HG03039 (cell line): ENCODE measurements around the gene AFF3.
A peak's percentile ranks its signal among the peaks of the same experiment; 100 is the strongest.
"Not testable (repeated sequence)": the region's sequence is repeated elsewhere in the genome, so short reads cannot be mapped to it uniquely, and the experiment has no call there.

Experiments used
- ATAC-seq: cut with Tn5 transposase; IDR thresholded peaks from one replicate; pipeline ENCODE4 v1.9.1; 2021; ENCODE audit warnings: mild to moderate bottlenecking, moderate library complexity; ENCODE audit not compliant: unreplicated experiment

Gene AFF3

GRCh38 chr2:100146657-100146960, 4.2 kb upstream of the AFF3 start:
- ATAC-seq = no peak

DNA sequence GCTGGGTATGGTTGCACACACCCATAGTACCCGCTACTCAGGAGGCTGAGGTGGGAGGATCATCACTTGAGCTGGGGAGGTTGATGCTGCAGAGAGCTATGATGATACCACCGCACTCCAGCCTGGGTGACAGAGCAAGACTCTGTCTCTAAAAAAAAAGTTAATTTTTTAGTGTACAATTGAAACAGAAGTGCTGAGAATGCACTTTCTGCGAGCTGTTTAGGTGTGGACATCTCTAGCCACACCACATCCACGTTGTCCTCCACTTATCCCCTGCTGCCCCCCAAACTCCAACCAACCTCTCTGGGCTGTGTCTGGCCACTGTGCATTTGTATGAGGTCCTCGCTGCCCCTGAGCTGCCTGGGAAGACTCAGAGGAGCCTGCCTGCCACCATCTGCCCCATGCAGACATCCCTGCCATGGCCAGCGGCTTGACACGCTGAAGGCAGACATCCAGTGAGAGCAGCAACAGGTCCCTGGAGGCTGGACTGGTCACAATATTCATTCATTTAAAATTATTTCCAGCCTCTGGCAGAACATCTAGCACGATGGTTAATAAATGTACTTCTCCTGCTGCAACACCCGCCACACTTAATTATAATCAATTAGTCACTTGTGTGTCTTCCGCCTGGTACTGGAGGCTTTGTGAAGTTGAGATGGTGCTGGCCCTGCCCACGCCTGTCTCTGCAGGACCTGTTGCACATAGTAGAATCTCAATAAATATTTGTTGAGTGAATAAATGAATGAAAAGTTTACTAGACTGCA, 3.7 kb upstream of the AFF3 start:
- ATAC-seq = no peak

GRCh38 chr2:100143286-100143685, 896 bp upstream of the AFF3 start:
- ATAC-seq = no peak

DNA sequence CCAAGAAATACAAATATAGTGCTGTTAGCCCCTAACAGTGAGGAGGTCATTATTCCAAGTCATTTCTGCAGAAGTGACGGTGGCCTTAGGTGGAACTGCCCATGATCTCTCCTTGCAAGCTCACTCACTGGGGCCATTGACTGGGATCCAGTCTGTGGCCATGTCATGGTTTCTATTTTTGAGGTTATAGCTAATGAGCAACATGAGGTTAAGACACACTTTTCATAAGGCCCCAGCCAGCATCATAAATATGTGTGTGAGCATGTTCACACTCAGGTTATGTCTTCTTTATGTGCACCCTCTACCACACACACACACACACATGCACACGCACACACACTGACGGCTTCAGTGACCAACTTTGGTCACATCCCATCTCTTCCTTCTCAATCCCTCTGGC, 484 bp downstream of the AFF3 start:
- no peak for ATAC-seq

DNA sequence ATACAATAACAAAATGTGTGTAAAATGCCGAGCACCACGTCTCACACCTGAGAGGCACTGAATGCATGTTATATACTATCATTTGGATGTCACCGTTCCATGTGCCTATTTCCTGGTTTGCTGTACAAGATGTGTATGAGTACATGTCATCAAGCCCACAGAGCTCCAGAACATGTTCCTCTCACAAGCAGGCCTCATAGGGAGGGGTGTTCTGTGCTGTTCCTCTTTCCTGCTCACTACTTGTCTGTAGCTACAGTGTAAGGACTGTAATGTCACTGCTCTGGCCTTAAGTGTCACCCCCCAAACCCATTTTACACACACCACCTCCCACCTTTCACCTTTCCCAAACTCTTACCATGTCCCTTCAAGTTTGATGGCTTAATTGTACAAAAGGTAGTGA, 1.8 kb downstream of the AFF3 start:
- no peak for ATAC-seq

DNA sequence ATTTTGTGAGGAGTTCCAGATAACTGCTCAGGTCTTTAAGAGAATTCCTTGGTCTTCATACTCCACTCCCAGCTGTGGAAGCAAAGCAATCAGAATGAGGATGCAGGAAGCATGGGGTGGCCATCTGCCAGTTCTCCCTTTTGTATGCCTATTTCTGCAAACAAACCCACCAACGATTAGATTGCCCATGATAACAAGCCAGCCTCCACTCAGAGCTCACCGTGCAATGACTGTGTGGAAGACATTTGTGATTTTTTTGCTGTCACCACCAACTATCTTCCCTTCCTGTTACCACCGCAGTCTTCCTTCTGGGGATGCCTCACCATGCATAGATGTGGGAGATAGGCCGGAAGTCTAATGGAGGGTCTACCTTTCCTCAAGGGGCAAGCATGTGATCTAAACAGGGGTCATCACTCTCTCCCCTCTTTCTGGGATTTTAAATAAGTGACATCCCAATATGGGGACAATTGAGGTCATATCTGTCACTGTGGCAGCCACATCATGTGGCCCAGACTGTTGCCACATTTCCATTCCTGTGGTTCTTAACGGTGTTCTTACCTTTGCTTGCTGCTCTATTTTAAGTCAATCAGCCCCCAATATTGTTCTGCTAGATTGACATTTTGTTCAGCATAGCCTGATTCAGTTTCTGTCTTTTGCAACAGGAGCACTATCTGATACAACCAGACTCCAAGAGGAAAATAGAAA, 4.4 kb downstream of the AFF3 start:
- ATAC-seq = no peak

- no peak for ATAC-seq
Measured at GRCh38 chr2:100137318-100137717, 5.1 kb downstream of the AFF3 start.

DNA sequence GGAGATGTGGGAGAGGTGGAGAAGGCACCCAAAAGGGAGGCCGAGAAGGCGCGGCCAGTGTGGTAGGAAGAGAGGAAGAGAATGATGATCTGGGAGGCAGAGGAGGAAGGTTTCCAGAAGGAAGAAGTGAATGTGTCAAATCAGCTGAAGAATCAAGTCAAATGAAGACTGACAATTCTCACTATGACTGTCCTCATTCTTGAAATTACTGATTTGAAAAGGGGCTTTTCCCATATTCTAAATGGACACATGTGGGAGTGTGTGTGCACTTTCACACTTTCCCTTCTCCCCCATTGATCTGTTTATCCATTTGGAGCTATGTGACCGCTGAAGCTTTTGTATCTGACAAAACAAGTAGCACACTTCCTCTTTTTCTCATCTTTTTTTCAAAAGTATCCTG, 6.1 kb downstream of the AFF3 start:
- ATAC-seq = peak; percentile 51

DNA sequence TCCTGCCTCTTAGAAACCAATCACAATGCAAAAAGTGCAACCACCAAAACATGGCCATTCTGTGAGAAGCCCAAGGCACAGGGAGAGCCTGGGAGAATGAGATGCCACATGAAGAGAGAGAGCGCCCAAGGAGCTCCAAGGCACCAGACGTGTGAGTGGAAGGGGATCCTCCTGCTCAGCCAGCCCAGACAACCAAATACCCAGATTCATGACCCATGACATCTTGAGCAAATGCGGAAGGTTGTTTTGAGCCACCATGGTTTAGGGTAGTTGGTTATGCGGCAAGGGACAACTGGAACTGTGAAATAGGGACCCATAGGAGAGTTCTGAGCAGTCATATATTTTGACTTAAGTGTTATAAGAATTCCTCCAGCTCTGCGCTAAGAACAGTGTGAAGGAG, 7.0 kb downstream of the AFF3 start:
- ATAC-seq = no peak

- no peak for ATAC-seq
Measured at GRCh38 chr2:100130595-100131391, 11.6 kb downstream of the AFF3 start.

DNA sequence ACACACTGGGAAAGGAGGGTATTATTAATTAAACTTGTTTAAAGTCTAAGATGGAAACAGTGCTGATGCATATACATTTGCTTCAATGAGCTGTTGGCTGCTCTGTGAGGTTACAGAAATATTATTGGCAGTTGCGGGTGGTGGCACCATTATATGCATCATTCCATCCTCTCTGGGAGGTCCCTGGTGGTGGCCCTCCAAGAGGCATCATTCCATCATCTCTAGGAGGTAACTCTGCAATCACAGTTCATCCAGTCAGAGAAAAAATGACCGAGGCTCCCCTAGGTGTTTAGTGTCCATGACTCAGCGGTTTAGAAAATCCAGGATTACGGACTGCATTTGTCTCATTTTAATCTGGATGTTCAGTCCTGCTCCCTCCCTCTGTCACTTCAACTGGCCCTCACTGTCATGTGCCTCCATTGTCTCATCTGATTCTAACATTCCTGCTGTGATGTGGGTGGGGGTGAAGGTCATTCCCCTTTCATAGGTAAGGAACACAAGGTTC, 15.4 kb downstream of the AFF3 start:
- no peak for ATAC-seq

GRCh38 chr2:100126201-100126600, 16.2 kb downstream of the AFF3 start:
- ATAC-seq = no peak

DNA sequence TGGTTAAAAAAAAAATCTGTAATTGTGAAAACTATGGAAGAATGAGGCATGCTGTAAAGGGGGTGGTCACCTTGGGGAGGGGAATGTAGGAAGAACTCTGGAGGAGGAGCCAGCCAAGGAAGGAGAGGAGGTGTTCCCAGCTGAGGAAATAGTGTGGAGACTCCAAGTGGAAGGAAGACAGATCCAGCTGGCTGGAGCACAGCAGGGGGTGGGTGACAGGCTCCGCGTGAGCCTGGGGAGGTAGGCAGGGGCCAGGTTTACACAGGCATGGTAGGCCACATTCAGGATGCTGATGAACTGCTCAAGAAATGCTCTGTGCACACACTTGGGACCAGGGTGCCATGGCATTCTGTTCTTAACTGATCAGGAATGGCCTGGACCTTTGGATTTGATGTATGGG, 16.8 kb downstream of the AFF3 start:
- ATAC-seq = no peak

DNA sequence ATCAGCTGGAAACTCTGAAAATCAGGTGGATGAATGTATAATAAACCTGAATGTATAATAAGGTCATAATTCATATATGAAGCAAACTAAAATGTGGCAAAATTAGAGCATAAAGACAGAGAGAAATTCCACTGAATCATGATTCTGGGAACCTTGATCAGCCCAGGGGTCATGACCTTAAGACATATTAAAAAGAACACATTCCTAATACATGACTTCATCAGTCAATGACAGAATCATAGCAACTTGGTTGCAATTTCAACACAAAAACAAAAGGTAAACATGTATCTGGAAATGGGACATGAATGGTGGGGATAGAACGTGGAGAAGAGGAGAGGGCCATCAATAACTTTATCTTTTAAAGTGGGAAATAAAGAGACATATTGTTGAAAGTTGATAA, 17.6 kb downstream of the AFF3 start:
- ATAC-seq = no peak

GRCh38 chr2:100121124-100121718, 21.2 kb downstream of the AFF3 start:
- ATAC-seq = no peak

GRCh38 chr2:100119235-100119634, 23.2 kb downstream of the AFF3 start:
- ATAC-seq = no peak

DNA sequence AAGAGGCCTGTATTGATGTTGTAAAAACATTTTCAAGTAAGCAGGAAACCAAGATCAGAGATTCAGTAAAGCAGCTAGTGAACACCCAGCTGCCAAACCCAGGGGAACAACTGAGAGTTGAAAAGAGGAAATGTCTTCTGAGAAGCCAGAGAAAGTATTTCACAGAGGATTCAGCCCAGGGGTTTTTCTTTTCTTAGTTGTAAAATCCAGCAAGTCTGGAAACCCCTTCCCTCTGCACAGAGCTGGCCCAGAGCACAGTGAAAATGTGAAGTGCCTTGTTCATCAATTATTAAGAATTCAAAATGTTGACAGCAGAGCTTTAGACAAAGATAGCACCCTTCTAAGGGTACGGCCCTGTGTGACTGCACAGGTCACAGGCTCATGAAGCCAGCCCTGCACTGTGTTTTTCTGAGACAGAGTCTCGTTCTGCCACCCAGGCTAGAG, 28.4 kb downstream of the AFF3 start:
- ATAC-seq = peak; percentile 60

GRCh38 chr2:100110614-100111000, 31.8 kb downstream of the AFF3 start:
- no peak for ATAC-seq

DNA sequence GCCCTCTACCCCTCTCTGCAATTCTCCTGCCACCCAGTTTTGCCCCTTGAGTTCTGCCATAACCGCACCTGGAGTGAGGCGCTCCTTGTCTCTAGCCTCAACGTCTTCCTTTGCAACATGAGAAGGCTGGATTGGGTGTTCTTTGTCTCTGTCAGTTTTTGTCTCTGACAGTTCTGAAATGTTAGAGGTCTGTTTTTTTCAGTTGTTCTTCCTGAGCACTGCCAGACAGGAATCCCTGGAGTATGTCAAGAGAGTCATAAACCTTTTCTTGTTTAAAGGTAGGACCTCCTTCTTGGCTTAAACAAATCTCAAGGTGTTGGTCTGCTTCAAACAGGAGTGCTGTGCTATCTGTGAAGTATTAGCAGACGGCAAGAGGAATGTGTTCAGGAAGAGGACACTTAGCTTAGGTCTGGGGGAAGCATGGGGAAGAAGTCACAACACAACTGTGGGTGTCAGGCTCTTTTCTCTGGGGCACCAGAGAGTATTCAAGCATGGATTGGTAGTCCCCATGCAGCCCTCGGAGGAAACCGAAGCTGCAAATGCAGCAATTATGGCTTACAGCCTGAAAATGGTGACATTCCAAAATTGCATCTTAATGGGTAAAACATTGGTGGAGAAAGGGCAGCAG, 32.3 kb downstream of the AFF3 start:
- ATAC-seq = no peak

- not testable (repeated sequence) for ATAC-seq
Measured at GRCh38 chr2:100108648-100109020, 33.8 kb downstream of the AFF3 start.
